Lower leg skin (tissue), 3 donors: ENCODE measurements around the gene NRXN2.

Experiments
- POLR2A ChIP-seq, 2 donors: fragments of 450-650 bp; IDR thresholded peaks; one replicate each; pipeline ENCODE4 v1.6.1; 2016 to 2017; ENCODE audit warnings: antibody characterized with exemption in 2 of 2, mild to moderate bottlenecking in 1 of 2, moderate library complexity in 1 of 2
- TF ChIP-seq, protein P1 (sequence below), 3 donors: fragments of 450-650 bp; IDR thresholded peaks; one replicate each; pipeline ENCODE4 v1.5.1; 2016; ENCODE audit warnings: antibody characterized with exemption in 3 of 3, mild to moderate bottlenecking in 3 of 3, moderate library complexity in 2 of 3

DNA sequence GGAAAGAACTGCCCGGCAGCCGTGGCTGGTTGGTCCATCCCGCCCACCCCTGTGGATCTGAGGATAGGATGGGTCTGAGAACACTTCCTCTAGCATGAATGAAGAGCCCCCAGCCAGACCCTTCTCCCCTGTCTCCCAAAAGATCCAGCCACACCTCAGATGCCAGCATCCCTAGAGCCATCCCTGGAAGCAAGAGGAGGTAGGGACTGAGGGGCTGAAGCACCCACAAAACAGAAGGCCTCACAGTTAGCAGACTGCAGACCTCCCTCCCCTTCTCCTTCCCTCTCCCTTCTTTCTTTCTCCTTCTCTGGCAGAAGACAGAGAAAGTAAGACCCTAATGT, 1.7 kb downstream of the NRXN2 start:
- TF ChIP-seq, protein P1, sequence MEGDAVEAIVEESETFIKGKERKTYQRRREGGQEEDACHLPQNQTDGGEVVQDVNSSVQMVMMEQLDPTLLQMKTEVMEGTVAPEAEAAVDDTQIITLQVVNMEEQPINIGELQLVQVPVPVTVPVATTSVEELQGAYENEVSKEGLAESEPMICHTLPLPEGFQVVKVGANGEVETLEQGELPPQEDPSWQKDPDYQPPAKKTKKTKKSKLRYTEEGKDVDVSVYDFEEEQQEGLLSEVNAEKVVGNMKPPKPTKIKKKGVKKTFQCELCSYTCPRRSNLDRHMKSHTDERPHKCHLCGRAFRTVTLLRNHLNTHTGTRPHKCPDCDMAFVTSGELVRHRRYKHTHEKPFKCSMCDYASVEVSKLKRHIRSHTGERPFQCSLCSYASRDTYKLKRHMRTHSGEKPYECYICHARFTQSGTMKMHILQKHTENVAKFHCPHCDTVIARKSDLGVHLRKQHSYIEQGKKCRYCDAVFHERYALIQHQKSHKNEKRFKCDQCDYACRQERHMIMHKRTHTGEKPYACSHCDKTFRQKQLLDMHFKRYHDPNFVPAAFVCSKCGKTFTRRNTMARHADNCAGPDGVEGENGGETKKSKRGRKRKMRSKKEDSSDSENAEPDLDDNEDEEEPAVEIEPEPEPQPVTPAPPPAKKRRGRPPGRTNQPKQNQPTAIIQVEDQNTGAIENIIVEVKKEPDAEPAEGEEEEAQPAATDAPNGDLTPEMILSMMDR (IDR thresholded peaks at IDR 0.05), result no peak
- TF ChIP-seq POLR2A (IDR thresholded peaks at IDR 0.05), result no peak
